NCI-H2029 treated with DMSO at 0.1 percent for 48 hours (cell line): ENCODE data around the gene B3GNT8.
"Not testable (repeated sequence)": the region's sequence is repeated elsewhere in the genome, so short reads cannot be mapped to it uniquely, and the experiment has no call there.

Experiments used
- DNase-seq: peaks from one replicate; lab custom pipeline; 2025; lab: John Stamatoyannopoulos, UW

The B3GNT8 gene

GRCh38 chr19:41426952-41427646 lies at the start of gene B3GNT8:
Gene B3GNT8, minus strand, starts transcription at chr19:41427374. Its CDS starts 596 bp downstream, at chr19:41426778.
- peak; percentile 34 for DNase-seq

- DNase-seq: no peak
These were observed 49.4 kb upstream of the B3GNT8 start for GRCh38 chr19:41476583-41476982.

- DNase-seq: not testable (repeated sequence)
These were observed 36.4 kb upstream of the B3GNT8 start for GRCh38 chr19:41463257-41464256.

- no peak for DNase-seq
These were observed 35.3 kb upstream of the B3GNT8 start for GRCh38 chr19:41462497-41462896.

GRCh38 chr19:41457241-41457640 lies 30.1 kb upstream of the B3GNT8 start:
- DNase-seq: no peak

GRCh38 chr19:41456342-41456918 lies 29.3 kb upstream of the B3GNT8 start:
- no peak for DNase-seq

GRCh38 chr19:41455936-41456335 lies 28.8 kb upstream of the B3GNT8 start:
- DNase-seq: no peak

- no peak for DNase-seq
These were observed 25.6 kb upstream of the B3GNT8 start for GRCh38 chr19:41452584-41453275.

- no peak for DNase-seq
These were observed 22.6 kb upstream of the B3GNT8 start for GRCh38 chr19:41449865-41450178.

- DNase-seq: peak; percentile 5
These were observed 22.1 kb upstream of the B3GNT8 start for GRCh38 chr19:41449079-41449864.

- no peak for DNase-seq
These were observed 20.7 kb upstream of the B3GNT8 start for GRCh38 chr19:41447732-41448332.

- DNase-seq: no peak
These were observed 18.4 kb upstream of the B3GNT8 start for GRCh38 chr19:41445575-41445974.

- DNase-seq: no peak
These were observed 16.8 kb upstream of the B3GNT8 start for GRCh38 chr19:41443813-41444455.

GRCh38 chr19:41442473-41443355 lies 15.5 kb upstream of the B3GNT8 start, which contains the start of gene ERICH4:
Gene ERICH4, plus strand, starts transcription at chr19:41443156. Its CDS starts 14 bp downstream, at chr19:41443170.
- DNase-seq: no peak

- DNase-seq: no peak
These were observed 14.3 kb upstream of the B3GNT8 start for GRCh38 chr19:41441321-41441945.

GRCh38 chr19:41439441-41440222 lies 12.5 kb upstream of the B3GNT8 start, which contains the start of gene DMAC2:
Gene DMAC2, minus strand, starts transcription at chr19:41439912. Its CDS starts 13 bp downstream, at chr19:41439899.
- DNase-seq: peak; percentile 88

GRCh38 chr19:41437944-41438574 lies 10.9 kb upstream of the B3GNT8 start:
- DNase-seq: no peak

GRCh38 chr19:41436674-41436951 lies 9.4 kb upstream of the B3GNT8 start:
- no peak for DNase-seq
